Measurements from ENCODE around the gene AGK.
"Not testable (repeated sequence)": the region's sequence is repeated elsewhere in the genome, so short reads cannot be mapped to it uniquely, and the experiment has no call there.

Gene AGK

DNA sequence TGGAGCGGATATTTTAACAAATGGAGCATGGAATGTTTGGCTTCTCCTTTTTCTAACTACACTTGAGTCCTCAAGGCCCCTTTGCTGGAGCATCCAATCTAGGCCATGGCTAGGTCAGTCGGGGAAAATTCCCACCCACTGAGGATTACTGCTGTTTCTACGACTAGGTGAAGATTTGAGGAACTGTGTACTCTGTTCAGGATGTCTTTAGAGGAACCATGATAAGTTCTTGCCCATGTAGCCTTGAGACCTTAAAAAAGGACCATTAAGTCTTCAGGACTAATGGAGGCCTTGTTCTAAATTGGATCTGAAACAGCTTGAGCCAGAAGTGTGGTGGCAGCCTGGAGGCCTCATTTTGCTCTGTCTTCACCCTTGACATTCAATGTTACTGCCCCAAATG is 6.2 kb downstream of the AGK start:
- DNase-seq, result no peak

DNA sequence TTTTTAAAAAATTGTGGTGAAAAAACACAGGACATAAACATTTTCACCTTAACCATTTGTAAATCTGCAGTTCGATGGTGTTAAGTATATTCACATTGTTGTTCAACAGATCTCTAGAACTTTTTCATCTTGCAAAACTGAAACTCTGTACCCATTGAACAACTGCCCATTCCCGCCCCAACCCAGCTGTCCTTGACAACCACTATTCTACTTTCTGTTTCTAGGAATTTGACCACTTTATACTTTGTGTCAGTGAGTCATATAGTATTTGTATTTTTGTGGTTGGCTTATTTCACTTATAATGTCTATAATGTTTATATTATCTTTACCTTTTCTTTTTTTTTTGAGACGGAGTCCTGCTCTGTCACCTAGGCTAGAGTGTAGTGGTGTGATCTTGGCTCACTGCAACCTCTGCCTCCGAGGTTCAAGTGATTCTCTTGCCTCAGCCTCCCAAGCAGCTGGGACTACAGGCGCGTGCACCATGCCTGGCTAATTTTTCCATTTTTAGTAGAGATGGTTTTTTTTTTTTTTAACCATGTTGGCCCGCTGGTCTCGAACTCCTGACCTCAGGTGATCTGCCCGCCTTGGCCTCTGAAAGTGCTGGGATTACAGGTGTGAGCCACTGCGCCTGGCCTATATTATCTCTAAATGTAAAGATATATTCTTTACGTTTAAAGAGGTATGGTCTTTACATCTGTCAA is 6.8 kb downstream of the AGK start:
- DNase-seq, result not testable (repeated sequence)

DNA sequence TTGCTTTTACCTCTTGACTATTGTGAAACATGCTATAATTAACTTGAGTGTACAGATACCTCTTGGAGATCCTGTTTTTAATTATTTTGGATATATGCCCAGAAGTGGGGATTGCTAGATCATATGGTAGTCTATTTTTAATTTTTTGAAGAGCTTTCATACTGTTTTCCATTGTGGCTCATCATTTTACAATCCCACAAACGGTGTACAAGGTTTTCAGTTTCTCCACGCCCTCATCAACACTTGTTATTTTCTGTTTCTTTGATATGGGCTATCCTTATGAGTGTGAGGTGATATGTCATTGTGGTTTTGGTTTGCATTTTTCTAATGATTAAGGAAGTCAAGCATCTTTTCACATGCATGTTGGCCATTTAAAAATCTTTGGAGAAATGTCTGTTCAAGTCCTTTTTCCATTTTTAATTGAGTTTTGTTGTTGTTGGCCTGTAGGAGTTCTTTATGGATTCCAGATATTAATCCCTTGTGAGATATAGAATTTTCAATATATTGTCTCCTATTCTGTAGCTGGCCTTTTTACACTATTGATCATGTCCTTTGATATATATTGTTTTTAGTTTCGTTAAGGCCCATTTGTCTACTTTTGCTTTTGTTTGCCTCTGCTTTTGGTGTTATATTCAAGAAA is 7.5 kb downstream of the AGK start:
- DNase-seq, result peak; percentile 2

DNA sequence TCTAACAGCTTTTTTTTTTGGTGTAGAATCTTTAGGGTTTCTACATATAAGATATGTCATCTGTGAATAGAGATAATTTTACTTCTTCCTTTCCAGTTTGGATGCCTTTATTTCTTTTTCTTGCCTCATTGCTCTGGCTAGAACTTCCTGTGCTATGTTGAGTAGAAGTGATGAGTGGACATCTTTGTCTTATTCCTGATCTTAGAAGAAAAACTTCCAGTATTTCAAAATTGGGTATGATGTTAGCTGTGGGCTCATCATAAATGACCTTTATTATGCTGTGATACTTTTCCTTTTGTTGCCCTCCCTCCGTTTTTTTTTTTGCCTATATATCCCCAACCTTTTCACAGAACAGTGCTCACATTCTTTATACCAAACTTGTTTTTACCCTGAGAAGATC is 8.8 kb downstream of the AGK start:
- DNase-seq, result no peak

DNA sequence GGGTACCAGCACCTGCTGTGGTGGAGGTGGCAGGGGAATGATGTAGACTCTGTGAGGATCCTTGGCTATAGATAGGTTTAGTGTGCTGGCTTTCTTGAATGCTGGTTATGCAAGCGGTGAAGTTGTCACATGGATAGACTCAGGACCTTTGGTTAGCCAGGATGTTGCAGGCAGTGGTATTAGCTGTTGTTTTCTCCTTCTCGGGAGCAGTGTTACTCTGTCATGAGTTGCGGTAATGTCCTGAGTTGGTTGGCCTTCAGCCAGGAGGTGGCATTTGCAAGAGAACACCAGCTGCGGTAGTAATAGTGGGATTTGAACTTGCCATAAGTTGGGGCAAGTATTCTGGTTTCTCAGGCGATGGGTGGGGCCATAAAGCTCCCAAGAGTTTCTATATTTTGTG is 10.8 kb downstream of the AGK start:
- DNase-seq, result no peak

DNA sequence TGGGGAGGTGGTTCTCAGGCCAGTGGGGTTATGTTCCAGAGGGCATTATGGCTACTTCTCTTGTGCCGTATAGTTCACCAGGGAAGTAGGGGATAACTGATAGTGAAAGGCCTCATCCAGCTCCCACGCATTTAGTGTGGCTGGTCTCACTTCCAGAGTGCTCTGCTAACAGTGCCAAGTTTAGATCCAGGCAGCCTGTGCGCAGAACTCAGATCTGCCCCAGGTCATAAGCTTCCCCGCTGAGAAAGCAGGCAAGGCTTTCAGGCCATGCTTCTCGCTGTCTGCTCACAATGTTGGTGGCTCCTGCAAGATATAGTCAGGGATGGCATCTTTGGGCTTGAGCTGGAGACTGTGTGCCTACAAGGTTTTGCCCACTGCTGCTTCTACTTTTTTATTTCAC is 11.3 kb downstream of the AGK start:
- no peak for DNase-seq

DNA sequence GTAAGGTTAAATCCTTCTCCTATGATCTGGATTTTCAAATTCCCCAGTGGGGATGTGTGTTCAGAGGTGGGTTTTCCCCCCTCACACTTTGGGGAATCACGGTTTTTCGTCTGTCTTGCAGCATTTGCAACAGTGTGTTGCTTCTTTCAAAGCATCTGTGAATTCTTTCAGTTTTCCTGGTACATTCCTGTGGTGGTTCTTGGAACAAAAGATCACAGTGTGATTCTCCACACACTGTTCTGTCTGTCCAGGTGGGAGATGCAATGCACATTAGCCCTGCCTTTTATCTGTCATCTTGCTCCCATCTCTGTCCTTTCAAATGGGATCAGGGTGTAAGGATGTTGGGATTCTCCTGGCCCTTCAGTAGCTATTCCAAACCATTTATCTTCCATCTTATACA is 11.8 kb downstream of the AGK start:
- DNase-seq, result no peak

DNA sequence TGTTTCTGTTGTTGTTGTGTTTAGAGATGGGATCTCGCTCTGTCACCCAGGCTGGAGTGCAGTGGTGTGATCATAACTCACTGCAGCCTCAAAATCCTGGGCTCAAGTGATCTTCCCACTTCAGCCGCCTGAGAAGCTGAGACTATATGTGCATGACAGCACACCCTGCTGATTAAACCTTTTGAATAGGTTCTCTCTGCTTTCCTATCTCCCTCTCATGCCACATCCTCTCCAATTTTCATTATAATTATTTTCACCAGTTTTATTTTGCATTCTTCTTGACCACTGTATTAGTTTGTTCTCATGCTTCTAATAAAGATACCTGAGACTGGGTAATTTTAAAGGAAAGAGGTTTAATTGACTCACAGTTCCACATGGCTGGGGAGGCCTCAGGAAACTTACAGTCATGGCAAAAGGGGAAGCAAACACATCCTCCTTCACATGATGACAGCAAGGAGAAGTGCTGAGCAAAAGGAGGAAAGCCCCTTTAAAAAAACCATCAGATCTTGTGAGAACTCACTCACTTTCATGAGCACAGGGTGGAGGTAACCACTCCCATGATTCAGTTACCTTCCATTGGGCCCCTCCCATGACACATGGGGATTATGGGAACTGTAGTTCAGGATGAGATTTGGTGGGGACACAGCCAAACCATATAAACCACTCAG is 12.9 kb downstream of the AGK start:
- DNase-seq, result no peak

DNA sequence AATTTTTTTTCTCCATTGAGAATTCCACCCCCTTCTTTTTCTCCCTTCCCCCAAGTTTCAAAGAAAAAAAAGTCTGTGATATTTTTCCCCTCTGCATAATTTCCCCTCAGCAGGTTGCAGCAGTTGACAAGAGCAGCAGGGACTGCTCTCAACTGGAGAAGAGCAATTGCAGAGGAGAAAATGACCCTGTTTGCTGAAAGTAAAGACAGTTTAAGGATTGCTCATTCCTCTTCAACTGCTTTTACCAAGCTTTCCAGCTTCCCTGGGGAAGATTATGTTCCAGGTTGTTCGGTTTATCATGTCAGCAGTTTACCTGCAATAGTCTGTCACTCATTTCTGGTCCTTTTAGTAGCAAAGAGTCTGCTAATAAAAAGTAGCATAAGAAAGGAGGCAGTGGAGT is 16.2 kb downstream of the AGK start:
- no peak for DNase-seq

DNA sequence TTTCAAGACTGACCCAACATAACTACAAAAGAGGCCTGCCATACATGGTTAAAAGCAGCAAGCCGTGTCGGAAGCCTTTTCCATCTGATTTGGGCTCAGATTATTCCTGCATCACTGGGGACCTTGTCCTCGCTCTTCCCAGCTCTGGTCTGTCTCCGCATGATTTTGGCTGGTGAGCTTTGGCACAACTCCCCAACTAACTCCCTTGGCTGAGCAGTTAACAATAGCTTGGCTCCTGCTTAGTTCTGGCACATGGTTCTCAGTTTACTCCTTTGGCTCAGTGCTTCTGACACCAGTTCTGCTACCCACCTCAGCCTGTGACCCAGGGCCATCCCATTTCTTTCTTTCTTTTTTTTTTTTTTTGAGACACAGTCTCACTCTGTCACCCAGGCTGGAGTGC is 17.0 kb downstream of the AGK start:
- DNase-seq, result no peak

DNA sequence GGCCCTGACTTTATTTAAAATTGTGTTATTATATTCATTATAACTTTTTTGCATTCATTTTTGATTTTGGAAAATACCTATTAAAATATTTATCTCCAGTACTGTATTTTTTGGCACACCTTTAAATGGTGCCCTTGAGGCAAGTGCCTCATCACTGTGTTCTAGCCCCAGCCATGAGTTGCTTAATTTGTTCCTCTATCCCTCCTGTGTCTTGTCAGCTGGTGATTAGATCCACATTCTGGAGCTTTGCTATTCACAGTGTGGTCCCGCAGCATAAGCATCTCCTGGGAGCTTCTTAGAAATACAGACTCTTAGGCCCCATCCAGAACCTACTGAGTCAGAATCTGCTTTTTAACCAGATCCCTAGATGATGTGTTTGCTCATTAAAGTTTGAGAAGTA is 19.8 kb downstream of the AGK start:
- DNase-seq, result no peak

DNA sequence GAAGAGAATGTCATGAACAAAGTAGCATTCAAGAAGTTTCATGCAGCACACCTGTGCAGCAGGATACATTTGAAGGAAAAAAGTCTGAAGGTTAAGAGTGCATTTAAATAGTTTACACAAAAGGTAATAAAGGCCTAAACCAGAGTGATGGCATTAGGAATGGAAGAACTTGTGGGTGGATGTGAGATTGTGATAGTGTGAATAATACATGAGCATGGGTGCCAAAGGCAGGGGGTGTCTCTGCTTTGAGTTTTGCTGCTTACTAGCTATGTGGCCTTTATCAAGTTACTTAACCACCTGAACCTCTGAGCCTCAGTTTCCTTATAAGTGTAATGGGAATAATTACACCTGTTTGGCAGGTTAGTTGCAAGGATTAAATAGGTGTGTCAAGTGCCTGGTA is 21.0 kb downstream of the AGK start:
- DNase-seq, result no peak

DNA sequence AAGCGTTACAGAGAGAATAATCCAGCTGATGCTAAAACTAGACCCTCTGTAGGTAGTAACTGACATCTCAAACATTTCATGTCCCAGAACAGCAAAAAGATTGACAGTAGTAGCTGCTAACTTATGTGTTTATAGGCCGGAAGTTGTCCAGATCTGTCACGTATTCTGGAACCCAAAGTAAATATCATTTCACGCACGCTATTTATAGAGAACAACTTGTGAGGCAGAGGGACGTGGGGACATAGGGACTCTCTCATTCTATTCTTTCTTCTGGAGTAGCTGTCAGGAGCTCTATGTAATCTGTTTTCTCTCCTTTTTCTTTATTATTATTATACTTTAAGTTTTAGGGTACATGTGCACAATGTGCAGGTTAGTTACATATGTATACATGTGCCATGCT is 22.3 kb downstream of the AGK start:
- no peak for DNase-seq

DNA sequence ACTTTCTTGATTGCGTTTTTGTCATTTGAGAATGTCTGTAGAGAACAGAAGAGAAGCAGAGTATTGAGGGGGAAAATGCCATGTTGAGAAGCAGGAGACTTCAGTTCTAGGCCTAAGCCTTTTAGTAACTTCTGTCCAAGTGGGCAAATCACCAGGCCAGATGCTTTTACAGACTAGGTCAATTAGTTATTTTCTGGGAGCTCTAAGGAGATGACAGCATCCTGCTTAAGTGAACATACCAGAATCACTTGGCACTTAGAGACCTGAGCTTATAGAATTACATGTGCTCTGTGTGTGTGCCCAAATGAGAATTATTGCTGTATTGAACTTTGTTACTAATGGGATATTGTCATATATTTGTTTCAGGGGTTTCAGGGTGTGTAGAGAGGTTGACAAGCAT is 24.0 kb downstream of the AGK start:
- peak; percentile 15 for DNase-seq

DNA sequence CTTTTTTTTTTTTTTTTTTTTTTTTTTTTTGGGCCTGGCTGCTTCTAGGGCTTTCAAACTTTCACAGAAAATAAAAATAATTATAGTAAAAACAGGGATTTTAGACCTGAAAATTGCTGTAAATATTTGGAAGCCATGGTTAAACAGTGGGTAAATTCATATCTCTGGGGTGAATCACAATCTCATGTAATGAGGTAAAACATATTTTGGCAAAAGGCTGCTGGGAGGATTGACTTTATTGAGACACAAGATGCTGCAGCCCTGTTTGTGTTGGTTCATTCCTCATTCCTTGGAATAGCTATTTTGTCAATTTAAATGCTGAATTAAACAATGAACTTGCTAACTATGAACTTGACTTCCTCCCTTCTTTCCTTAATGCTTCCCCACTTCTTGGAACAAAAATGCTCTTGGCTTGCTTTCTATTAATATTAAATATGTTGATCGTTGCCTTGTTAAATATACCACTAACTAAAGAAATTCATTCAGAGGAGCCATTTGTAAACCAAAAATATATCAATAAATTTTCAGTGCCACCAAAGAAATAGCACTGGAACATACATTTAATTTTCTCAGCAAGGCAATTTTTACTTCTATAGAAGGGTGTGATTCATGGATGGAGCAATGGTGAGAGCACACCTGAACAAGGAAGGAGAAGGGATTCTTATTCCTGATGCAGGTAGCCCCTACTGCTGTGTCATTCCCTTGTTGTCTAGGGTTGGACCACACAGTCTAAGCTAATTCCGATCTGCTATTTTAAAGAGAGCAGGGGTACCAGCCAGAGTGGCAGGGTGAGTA is 24.6 kb downstream of the AGK start:
- no peak for DNase-seq

DNA sequence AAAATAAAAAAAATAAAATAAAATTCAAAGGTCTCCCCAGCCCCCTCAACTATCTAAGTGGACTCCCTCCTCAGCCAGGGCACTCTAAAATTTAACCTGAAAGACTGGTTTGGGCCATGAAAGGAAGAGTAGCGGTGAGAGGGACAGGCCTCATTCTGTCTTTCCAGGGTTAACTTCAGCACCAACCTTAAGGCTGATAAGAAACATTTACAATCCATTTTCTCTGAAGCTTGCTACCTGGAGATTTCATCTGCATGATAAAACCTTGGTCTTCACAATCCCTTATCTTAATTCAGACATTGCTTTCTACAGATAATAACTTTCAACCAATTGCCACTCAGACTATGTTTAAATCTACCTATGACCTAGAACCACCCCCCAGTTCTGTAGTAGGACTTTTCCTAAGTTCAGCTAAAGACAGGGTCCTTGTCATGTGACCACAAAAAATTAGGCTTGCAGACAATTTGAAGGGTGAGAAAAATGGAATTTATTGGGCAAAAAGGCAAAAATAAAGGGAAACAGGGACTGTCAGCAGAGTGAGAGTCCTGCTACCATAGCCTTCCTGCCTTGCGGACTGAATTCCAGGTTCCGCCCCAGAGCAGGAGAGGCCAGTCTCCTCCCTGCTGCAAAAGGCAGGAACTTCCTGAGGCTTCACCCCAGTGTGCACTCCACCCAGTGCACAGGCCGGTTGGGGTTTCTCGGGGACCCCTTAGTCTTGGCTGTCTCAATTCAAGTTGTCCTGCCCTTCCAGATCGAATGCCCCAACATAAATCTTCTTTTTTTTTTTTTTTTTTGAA is 26.0 kb downstream of the AGK start:
- DNase-seq, result no peak

DNA sequence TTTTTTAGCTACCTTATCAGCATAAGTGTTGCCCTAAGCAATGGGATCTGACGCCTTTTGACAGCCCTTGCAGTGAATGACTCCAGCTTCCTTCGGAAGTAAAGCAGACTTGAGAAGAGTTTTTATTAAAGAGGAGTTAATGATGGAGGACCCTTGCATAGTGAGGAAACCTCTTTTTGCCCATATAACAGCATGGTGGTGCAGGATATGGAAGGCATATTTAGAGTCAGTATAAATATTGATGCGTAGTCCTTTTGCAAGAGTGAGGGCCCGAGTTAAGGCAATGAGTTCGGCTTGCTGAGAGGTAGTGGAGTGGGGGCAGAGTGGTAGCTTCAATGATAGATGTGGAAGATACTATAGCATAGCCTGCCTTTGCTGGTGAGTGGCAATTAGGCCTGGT is 28.7 kb downstream of the AGK start:
- not testable (repeated sequence) for DNase-seq

DNA sequence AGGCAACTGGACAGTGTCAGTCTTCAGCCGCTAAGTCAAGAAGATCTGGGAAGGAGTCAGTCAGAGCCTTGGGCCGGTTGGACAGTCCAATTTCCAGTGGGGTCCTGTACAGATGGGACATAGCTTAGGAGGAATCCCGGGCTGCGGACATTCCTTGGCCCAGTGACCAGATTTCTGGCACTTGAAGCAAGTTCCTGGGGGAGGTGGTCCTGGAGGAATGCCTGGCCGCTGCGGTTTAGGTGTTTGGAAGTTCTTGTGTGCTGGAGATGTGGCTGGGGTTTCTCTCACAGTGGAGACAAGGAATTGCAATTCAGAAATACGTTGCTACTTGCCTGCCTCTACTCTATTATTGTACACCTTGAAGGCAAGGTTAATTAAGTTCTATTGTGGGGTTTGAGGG is 30.9 kb downstream of the AGK start:
- not testable (repeated sequence) for DNase-seq

DNA sequence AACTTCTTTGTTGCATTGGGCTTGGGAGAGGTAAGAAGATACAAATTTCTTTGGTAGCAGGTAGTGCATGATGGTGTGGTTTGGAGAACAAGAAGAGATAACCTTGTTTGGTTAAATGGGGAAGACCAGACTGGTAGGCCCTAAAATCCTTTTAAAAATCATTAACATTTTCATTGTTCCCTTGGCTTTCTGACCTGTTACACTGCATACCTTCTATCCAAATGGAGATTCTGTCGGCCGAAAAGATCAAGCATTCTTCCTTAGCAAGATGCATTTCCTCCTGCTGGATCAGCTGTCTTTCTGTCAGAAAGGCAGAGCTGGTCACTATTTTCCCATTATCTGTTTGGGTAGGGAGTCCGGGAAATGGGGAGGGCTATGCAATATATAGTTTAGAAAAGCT is 33.7 kb downstream of the AGK start:
- no peak for DNase-seq

DNA sequence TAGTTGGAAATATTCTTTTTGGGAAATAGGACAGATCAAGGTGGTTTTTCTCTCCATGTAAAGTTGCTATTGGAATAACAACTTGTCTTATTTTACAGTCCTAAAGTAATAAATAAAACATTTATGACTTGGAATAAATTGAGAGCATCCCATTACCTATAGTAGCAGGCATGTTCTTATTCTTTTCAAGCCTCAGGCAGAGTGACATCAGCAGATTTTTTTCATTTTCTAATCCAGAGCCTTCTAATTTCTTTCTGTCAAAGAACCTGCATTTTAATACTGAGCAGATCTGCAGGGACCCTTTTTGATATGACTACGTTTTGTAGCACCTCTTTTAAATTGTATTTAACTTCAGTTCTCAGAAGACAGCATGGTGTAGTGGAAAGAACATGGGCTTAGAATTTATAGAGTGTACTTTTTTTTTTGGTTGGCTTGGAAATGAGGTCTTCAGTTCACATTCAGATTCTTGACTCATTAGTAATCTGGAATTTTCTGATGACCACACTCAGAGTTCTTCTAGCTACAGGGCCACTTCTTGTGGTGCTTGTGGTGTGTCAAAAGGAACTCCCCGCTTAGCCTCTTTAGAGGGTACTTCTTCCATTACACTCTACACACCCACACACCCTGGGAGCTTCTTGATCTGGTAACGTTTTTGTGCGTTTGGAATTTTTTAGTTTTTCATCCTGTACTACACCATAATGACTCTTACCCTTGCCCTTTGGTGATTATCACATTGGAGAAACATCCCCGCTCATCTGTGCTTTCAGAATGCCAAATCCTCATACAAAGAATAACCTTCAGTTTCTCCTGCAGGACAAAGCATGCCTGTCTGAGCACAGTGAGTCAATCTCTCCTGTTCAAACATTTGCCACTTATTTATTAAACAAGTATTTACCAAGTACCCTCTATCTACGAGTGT is 34.6 kb downstream of the AGK start:
- DNase-seq, result no peak

DNA sequence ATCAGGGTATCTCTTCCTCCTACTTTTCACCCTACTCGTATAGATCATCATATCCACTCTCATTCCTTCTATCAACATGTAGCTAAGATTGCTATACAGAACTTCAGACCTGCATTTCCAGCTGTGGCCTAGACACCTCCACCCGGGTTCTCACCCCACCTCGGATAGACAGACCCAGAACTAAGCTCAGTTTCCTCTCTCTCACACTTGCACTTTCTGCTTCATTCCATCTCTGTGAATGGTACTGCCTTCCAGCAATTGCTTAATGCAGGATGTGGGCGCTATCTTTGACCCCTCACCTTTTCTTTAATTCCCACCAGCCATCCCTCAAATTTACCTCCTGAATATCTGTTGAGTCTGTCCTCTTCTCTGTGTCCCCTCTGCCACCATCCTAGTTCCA is 35.7 kb downstream of the AGK start:
- no peak for DNase-seq

DNA sequence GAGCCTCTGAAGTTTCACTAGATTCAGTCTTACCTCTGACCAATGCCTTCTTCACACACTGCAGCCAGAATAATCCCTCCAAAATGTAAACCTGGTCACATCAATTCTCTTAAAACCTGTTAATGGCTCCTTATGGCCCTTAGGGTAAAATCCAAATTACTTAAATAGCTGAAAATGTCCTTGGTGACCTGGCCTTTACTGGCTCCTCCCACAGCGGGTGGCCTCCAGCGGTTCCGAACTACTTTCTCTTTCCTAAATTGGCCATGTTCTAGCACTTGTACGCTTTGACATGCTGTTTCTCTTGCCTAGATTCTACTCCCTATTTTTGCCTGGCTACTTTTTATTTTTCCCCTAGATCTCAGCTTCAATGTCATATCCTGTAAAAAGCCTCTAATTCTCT is 36.1 kb downstream of the AGK start:
- no peak for DNase-seq

Data from NCI-H524 treated with DMSO at 0.1 percent for 48 hours (cell line).